Posterior vena cava (tissue), 2 donors: ENCODE data around the gene PTPRJ. TPM values are rescaled to one million over a fixed set of nuclear protein-coding genes. Genes with fewer than 3 reads are reported as not detected.
A peak's percentile ranks its signal among the peaks of the same experiment; 100 is the strongest.

Experiments used
- DNase-seq: peaks from one replicate; pipeline ENCODE4 v3.0.0-alpha.2; 2020; ENCODE audit warnings: low spot score
- intact Hi-C, 2 donors: fragments of 100-400 bp; cut with DNase I; formaldehyde crosslinking; loops; one replicate each; pipeline versions ENCODE4 v1.14.1 to v1.14.2; 2022 to 2023
- total RNA-seq, 2 donors: library from RNA; stranded (reverse); fragmentation: NEBNext Ultra II Directional; extraction: Animal tissue kit (Norgen Biotek cat#: 25700); gene quantifications; one replicate each; pipeline ENCODE4 v1.2.1, GENCODE V29; 2021
- donor health status: DM: yes; HTN: yes; CAD: no.
- donor health status: DM: yes; HTN: yes; CAD: no.

Gene PTPRJ
- total RNA-seq, 2 donors from 2014 or later = 17.4 to 19.7 TPM

DNA sequence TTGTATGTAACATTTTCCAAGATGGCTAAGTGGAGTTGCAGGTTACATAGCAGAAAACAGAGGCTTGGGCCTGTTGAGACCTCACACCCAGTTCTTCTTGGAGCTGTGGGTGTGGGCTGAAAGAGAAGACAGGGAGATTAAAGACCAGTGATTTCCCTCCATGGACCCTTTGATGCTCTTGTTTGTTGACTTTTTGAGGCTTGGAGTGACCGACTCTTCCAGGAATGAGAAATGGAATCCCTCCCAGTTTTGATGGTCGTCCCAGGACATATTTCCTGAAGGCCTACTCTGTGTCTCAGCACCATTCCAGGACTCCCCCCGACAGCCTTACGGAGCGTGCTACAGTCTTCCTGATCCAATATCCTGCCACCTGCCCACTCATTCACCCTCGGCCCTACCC, 96.9 kb downstream of the PTPRJ start:
- intact Hi-C loops = no loop called here
- DNase-seq = no peak

DNA sequence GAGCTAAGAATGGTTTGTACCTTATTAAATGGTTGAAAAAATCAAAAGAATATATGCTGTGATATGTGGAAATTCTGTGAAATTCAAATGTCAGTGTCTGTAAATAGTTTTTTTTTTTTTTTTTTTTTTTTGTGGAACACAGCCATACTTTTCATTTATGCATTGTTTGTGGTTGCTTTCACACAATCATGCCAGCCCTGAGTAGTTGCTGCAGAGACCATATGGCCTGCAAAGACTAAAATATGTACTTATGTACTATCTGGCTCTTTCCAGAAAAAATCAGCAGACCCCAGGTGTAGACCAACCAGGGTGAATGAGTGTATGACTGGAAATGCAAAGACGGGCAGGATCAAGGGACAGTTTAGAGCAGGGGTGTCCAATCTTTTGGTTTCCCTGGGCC, 98.3 kb downstream of the PTPRJ start:
- DNase-seq = no peak
- intact Hi-C loops = no loop called here

DNA sequence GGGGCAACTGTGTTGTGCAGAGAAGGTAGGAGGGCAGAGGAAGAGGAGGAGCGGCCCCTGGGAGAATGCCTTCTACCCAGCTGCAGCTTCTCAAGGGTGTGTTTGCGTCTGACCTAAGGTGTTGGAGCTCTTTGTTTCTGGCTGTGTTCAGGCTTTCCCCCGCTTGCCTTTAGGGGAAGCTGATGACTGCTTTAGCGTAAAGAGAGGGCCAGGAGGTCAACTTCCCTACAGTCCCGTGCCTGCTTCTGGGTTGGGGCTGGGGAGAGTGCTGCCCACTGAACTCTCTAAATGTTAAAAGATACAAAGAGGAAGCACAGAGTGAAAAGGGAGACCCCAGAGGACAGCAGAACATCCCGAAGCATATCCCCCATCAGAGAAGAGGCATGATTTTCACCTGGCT, 99.2 kb downstream of the PTPRJ start:
- DNase-seq = no peak

DNA sequence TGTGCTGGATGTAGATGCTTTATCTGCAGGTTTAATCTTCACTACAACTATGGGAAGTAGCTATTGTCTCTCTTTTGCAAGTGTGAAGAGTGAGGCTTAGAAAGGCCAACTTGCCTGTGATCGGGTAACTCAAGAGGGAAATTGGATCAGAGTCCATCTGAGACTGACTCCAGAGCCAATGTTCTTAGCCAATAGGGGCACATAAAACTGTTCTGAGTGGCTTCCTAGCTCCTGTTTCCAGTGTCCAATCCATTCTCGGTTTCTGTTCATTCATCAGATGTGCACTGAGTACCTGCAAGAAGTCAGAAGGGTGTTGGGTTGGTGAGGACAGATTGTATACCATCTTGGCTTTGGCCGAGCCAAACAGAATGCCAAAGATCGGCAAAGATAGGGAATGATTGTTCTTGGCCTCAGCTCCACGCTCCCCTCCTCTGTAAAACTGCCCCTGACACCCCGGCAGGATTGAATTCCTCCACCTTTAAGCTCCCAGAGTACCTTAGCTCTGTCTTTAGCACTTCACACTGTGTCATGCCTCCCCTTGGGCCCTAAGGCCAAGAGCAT, 100.0 kb downstream of the PTPRJ start:
- intact Hi-C loops = loop anchor here in 1 of 2 donors (10.0 kb wide), 1 partner anchor 96 kb away; the partner anchor contains the start of gene PTPRJ
- no peak for DNase-seq

More for the DNA sequence above, 99.2 kb downstream of the PTPRJ start:
- intact Hi-C loops = no loop called here

DNA sequence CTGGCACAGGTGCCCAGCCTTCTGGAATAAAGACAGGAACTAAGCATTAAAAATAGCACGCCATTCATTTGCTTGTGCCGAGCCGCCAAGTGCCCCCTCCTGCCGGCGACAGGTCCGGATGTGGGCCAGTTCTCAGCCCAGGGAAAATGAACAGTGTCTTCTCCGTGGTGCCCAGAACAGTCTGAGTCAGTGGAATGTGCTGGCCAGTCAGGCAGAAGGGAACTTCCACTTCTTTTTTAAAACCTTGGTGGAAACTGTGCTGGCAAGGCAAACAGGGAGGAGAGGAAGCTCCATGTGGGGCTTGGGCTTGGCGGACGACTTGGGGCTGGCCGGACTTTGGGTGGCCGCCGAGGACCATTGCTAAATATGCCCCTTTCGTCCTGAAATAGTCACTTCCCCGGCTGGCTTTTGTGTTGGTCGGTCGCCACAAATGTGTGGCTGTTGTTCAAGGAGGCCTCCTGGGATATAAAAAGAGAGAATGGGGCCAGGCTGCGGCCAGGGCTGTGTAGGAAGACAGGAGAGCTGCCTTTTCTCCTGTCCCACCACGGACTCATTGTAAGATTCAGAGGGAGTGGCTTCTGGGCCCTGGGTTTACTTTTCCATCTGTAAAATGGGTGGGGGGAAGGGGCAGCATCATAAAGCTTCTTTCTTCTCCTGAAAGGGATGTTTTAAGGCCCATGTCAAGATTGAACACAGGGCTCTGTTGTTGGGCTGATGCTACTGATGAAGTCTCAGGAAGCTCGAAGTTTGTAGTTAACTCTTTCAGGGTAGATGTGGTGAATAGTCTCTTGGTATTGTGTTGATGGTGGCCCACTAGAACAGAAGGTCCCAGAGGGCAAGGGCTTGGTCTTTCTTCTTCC, 101.0 kb downstream of the PTPRJ start:
- DNase-seq = peak; percentile 95
- intact Hi-C loops = loop anchor here in 1 of 2 donors (10.0 kb wide), 1 partner anchor 97 kb away; the partner anchor contains the start of gene PTPRJ

DNA sequence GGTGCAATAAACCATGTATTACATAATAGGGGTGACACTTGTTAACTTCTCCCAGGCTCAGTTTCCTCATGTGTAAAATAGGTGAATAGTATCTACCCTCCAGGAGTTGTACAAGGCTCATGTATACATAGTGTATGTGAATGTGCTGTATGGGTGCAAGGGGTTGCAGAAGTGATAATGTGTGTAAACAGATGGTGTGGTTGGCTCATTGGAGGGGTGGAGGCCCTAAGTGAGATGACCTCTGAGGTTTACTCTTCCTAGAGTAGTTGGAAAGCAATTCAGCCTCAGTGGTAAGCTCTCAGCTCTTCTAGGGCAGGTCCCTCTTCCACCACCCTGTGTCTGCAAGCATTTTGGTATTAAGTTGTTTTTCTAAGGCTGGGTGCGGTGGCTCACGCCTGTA, 102.4 kb downstream of the PTPRJ start:
- intact Hi-C loops = loop anchor here in 1 of 2 donors (10.0 kb wide), 1 partner anchor 98 kb away; the partner anchor contains the start of gene PTPRJ
- DNase-seq = no peak

DNA sequence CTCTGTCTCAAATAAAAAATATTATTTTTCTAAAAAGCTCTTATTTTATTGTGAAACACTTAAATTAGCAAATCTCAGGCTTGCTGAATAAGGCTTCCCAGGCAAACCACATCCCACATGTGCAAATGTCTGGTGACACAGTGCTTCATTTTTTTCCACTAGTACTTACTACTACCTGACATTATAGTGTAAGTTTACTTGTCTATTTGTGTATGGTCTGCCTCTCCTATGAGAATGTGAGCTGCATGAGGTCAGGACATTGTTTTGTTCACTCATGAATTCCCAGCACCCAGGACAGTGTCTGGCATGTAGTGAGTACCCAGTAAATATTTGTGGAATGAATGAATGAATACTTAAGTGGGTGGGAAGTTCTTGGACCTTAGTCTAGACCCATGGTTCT, 103.1 kb downstream of the PTPRJ start:
- no peak for DNase-seq
- intact Hi-C loops = loop anchor here in 1 of 2 donors (10.0 kb wide), 1 partner anchor 99 kb away; the partner anchor contains the start of gene PTPRJ

DNA sequence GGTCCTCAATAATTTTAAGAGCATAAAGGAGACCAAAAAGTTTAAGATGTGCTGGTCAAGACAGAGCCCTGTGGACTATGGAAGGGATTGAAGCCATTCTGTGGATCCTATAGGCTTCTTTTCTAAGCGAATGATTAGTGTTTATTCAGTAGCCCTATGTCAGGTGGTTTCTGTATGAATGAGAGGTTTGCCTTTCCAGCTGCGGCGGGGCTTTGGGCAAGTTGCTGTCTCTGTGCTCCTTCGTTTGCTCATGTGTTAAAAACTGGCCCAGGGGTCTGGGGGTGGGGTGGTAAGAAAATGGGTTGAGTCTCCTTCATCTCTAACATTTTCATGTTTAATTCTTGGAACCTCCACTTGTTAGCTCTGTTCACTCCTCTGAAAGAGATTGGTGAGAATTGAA, 105.3 kb downstream of the PTPRJ start:
- intact Hi-C loops = loop anchor here in 1 of 2 donors (10.0 kb wide), 1 partner anchor 101 kb away; the partner anchor contains the start of gene PTPRJ
- no peak for DNase-seq

DNA sequence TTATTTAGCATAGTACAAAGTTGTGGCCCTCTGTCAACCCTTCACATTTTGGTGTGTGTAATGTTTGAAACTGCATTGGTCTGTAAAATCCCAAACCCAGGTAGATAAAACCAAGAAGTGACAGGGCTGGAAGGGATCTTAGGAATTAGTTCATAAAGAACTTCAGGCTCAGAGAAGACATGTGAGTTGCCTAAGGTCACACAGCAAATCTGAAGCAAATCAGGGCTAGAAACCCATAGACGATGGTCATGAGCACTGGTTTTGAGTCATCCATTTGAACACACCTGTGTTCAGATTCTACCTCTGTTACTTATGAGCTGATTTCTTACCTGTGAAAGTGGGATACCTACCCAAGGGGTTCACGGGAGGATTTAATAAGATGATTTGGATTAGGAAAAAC, 107.1 kb downstream of the PTPRJ start:
- no peak for DNase-seq
- intact Hi-C loops = loop anchor here in 1 of 2 donors (10.0 kb wide), 1 partner anchor 103 kb away; the partner anchor contains the start of gene PTPRJ

DNA sequence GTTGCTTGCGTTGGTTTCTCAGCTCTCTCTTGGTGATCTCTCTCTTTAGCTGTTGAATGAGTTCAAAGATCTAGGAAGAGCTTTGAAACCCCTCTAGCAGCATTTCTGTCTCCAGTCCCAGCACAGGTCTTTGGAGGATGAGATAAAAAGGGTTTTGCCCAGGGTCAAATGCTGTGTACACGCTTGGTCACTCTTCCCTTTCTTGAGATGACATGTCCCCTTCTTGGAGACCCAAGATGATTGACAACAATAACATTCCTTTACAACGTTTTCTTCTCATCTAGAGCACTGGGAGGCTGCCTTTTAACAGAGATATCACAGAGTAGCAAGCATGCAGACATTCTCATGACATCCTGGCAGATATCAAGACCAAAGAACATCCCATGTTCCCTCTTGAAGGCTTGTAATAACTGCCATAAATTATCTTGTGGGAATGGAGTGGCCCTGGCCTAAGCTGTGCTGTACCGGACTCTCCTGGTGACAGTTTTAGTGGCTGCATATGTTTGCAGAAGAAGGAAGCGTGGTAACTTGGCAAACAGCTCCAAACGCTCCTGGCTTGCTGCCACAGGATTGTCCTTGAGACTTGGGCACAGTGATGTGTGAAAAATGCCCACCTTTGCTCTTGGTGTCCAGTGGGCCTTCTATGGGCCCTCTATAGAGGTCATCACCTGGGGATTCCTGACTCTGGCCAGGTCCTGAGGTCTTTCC, 107.8 kb downstream of the PTPRJ start:
- intact Hi-C loops = loop anchor here in 1 of 2 donors (10.0 kb wide), 1 partner anchor 103 kb away; the partner anchor contains the start of gene PTPRJ
- DNase-seq = no peak

DNA sequence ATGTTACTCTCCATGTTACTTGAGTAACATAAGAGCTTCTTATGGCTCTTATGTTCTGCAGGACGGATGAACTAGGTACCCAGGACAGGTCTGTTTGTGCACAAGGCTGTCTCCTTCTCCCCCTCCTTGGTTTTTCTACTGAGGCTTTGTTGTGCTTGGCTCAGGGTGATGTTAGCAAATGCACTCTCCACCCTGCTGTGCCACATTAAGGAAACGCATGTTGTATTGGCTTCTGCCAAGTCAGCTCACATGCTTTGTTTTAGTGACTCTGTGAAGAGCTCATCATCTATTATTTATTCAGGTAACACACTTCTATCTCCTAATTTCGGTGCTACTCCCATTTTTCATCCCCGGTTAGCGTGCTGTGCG, 108.3 kb downstream of the PTPRJ start:
- no peak for DNase-seq
- intact Hi-C loops = loop anchor here in 1 of 2 donors (10.0 kb wide), 1 partner anchor 104 kb away; the partner anchor contains the start of gene PTPRJ

DNA sequence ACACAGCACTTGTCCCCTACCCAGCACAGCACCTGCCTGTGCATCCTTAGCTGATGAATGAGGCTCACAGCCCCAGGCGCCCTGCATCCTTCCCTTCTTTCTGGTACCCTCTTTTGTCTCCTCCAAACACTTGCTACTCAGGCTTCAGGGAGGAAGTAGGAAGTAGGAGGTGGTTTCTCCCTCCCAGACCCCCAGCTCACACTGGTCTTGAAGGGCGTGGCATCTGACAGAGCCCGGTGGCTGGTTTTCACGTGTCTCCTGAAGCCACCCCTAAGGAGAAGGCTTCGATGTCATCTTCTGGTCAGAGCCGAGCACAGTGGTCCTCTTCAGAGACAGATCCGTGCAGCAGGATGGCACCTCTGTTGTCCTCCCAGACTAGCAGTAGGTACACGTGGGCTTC, 109.8 kb downstream of the PTPRJ start:
- intact Hi-C loops = no loop called here
- no peak for DNase-seq

DNA sequence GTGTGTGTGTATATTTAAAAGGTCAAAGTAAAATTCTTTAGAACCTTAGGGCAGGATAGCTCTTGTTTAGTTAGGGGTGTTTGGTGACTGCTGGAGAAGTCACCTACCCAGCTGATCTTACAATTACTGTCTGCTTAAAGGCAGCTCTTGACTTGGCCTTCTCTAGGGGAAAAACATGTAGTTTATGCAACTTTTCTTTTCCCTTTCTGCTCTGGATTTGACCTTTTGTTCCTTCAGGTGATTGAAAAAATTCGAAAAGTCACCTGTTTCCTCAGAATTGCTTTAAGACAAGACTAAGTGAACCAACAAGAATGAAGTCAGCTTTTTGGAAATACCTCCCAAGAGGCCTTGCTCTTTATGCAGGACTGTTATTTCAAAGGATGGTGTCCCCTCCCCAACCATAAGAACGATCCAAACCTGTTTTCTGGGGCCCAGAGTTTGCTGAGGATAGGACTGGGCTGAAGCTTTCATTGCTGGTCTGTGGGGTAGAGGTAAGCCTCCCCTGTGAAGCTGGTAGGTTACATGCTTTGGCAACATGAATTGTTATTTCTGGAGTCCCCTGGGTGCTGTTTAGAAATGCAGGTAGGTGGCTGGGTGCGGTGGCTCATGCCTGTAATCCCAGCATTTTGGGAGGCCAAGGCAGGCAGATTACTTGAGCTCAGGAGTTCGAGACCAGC, 111.2 kb downstream of the PTPRJ start:
- no peak for DNase-seq
- intact Hi-C loops = no loop called here

DNA sequence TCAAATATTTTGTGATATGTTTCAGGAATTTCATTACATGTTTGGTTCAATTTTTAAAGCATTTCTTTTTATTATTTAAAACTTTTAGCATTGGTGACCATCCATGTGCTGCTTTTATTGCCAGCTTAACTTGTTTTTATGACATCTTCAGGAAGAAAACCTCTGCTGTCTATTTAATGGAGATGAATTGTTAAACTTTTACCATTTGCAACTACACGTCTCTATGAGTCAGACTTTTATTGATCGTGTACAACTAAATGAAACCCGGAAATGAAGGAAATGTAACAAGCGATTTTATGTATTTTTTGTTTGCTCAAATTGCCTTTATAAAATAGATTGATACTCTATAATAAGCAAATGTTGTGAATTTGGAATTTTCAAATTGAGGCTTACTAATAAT, 113.0 kb downstream of the PTPRJ start:
- no peak for DNase-seq
- intact Hi-C loops = no loop called here

DNA sequence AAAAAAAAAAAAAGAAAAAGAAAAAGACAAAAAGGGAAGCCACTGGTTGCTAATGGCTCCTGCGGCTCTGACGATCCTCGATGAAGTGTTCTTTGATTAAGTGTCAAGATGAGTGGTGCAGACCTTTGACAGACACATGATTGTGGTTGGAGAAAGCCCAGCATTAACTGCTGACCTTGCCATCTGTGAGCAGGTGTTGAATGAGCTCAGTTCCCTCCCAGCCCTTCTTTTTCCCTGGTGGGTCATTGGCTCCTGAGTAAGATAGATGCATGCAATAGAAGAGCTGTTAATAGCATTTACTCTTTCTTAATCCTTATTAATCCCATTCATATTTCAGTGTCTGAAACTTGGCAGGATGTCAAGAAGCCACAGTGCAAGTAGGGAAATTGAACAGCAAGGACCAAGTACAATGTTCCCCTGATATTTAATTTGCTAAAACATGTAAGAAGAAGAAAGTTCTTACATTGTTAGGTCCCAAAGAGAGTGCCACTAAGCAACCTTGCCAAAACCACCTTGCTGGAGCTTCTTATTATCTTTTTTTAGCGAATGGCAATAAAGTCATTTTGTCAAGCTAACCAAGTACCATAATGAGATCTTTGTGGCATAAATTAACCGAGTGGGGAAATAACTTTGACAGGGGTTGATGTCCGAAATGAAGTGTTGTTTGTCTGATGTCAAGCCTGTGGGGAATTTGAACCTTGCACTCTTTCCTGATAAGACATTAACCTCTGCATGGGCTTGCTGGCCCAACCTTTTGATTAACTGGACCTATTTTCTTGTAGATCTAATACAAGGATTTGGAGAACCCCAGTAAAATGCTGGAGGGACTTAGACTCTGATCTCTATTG, 113.7 kb downstream of the PTPRJ start:
- no peak for DNase-seq
- intact Hi-C loops = no loop called here

DNA sequence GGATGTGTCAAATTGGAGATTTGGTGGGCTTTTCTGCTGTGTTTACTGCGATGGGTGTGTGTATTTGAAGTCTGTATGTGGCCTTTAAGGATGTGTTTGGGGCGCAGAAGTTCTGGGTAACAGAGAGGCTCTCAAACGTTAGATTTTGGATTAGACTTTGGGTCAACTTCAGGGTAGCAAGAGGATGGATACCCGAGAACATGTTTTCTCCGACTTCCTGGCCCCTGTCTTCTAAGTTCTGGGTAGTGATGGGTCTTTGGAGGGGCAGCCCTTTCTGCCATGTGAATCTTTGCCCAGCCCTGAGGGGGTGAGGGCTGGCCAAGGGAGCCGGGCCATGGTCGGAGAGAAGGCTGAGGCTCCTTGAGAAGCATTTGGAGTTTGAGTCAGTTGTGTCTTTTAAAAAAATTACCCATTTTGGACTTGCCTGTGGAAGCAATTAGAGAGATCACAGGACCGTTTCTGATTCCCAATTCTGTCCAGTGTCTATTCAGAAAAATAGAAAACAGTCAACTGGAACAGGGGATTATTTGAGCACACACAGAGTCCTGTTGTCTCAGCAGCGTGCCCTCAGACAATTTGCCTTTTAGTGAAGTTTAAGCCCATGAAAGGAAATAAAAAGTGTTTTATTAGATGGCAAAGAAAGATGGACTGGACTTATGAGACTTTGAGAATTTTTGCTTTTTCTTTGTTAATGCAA, 114.4 kb downstream of the PTPRJ start:
- DNase-seq = no peak

DNA sequence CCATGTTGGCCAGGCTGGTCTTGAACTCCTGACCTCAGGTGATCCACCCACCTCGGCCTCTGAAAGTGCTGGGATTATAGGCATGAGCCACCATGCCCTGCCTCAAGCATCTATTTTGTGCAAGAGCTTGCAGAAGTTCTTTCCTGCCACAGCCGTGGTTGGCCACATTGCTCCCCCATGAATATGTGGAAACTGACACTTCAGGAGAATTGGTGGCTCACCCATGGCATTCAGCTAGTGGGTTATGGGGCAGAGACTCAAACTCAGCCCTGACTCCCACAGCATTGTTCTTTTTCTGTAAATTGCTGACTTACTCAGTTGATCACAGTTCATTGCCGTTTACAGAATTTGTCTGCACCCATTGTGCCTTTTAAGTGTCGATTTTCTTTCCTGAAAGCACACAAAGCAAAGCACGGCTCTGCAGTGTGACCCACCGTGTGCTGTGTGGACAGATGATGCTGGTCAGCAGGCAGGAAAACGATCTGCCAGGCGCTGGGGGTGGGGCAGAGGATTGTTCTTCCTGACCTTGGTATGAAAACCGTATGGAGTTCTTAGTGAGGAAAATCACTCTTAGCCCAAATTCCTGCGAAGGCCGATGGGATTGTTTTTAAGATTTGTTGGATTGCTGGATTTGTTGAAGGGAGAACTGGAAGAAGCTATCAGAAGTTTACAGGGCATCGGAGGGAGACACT, 115.6 kb downstream of the PTPRJ start:
- no peak for DNase-seq
- intact Hi-C loops = no loop called here

More for the DNA sequence above, 114.4 kb downstream of the PTPRJ start:
- intact Hi-C loops = no loop called here
